Cardiac fibroblast (primary cell): ENCODE results near the gene DCAF10.
A peak's percentile ranks its signal among the peaks of the same experiment; 100 is the strongest.
"Not testable (repeated sequence)": the region's sequence is repeated elsewhere in the genome, so short reads cannot be mapped to it uniquely, and the experiment has no call there.

ENCODE experiments used
- DNase-seq, 2 donors: peaks; one replicate each; pipeline versions ENCODE4 v3.0.0 to v3.0.0-alpha.2; 2010; ENCODE audit warnings: low read depth in 2 of 2
- H3K4me3 ChIP-seq, 2 donors: replicated peaks in 1 of 2; 1 replicate in 1 of 2; 2 replicates in 1 of 2; pipeline ENCODE4 v1.5.1; 2011; ENCODE audit warnings: low read depth in 2 of 2, low read length in 2 of 2, mild to moderate bottlenecking in 2 of 2, moderate library complexity in 1 of 2
- CTCF ChIP-seq: IDR thresholded peaks from one replicate; pipeline ENCODE4 v1.5.1; 2011; ENCODE audit warnings: low read depth, mild to moderate bottlenecking, low read length, inconsistent platforms

The DCAF10 gene

GRCh38 chr9:37908698-37909186 is 108.1 kb downstream of the DCAF10 start:
- DNase-seq = peak; percentile 81 to 92
- no peak overlapping the region for H3K4me3 ChIP-seq
- TF ChIP-seq CTCF = no peak

- no peak overlapping the region for H3K4me3 ChIP-seq
- DNase-seq = no peak
- no peak for TF ChIP-seq CTCF
Measured at GRCh38 chr9:37909326-37909725, 108.7 kb downstream of the DCAF10 start.

- DNase-seq, H3K4me3 ChIP-seq: not testable (repeated sequence)
Measured at GRCh38 chr9:37909836-37910235, 109.2 kb downstream of the DCAF10 start.

- TF ChIP-seq CTCF = no peak
- DNase-seq = no peak
- no peak overlapping the region for H3K4me3 ChIP-seq
Measured at GRCh38 chr9:37910271-37910670, 109.7 kb downstream of the DCAF10 start.

GRCh38 chr9:37911271-37911681 is 110.7 kb downstream of the DCAF10 start:
- no peak for TF ChIP-seq CTCF
- no peak overlapping the region for H3K4me3 ChIP-seq
- peak in 1 of 2 donors; percentile 45 for DNase-seq

- peak; percentile 75 to 82 for DNase-seq
- TF ChIP-seq CTCF = peak; percentile 98
- H3K4me3 ChIP-seq = no peak overlapping the region
Measured at GRCh38 chr9:37913480-37914153, 113.0 kb downstream of the DCAF10 start.

- no peak for DNase-seq
- no peak for TF ChIP-seq CTCF
- no peak overlapping the region for H3K4me3 ChIP-seq
Measured at GRCh38 chr9:37914154-37914551, 113.6 kb downstream of the DCAF10 start.
